Stimulated activated naive CD8-positive, alpha-beta T cell treated with anti-CD3 and anti-CD28 coated beads, Interleukin-15, amount 100 ng/mL, for 72 hours (primary cell): ENCODE results near the gene FMNL2.

Experiments
- ATAC-seq: fragments of 150-1000 bp; cut with Tn5 transposase; 2 replicates; pipeline ENCODE4 v1.10.0; 2021; ENCODE audit warnings: mild to moderate bottlenecking, moderate library complexity
- DNase-seq, 2 donors: peaks; one replicate each; pipeline ENCODE4 v3.0.0; 2021 to 2022
- H3K27ac Mint-ChIP-seq, 2 donors: one replicate each; pipeline ENCODE4 v1.8.0; 2022; ENCODE audit warnings: mild to moderate bottlenecking in 2 of 2, mixed read lengths in 2 of 2, moderate library complexity in 2 of 2
- H3K27me3 Mint-ChIP-seq: one replicate; pipeline ENCODE4 v1.8.0; 2022; ENCODE audit warnings: mixed read lengths
- H3K4me1 Mint-ChIP-seq: one replicate; pipeline ENCODE4 v1.8.0; 2022; ENCODE audit warnings: mild to moderate bottlenecking, mixed read lengths
- H3K4me3 Mint-ChIP-seq, 2 donors: one replicate each; pipeline ENCODE4 v1.8.0; 2022; ENCODE audit warnings: mild to moderate bottlenecking in 2 of 2, mixed read lengths in 2 of 2, moderate library complexity in 1 of 2
- H3K9me3 Mint-ChIP-seq, 2 donors: one replicate each; pipeline ENCODE4 v1.8.0; 2022; ENCODE audit warnings: mixed read lengths in 2 of 2

The FMNL2 gene

GRCh38 chr2:152352616-152353015, 17.6 kb downstream of the FMNL2 start:
- Mint-ChIP-seq H3K4me3 (no peak overlapping the region), H3K27me3 (no peaks in the 10 kb centered on the region), H3K9me3 (no peaks in the 10 kb centered on the region), H3K4me1 (no peaks in the 10 kb centered on the region), H3K27ac (no peak overlapping the region)
- DNase-seq (no peak), ATAC-seq (no peak)

DNA sequence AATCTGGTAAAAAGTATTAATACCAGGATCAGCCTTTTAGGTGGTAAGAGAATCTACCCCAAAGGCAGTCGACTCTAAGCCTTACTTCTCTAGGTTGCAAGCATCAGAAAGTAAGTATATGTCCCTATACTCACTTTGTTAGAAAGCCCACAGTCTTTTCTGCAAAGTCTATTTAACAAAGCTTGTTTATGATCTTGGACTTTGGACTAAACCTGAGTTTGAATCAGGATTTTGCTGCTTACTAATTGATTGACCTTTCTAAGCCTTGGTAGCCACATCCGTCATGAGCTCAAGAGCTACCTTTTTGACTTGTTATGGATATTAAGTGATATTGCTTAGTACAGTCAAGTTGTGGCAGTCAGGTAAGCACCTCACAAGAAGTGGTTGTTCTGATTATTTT, 18.4 kb downstream of the FMNL2 start:
- Mint-ChIP-seq H3K4me3 (no peak overlapping the region), H3K27me3 (no peaks in the 10 kb centered on the region), H3K9me3 (no peaks in the 10 kb centered on the region), H3K4me1 (no peaks in the 10 kb centered on the region), H3K27ac (no peak overlapping the region)
- no peak for ATAC-seq
- DNase-seq, result no peak

GRCh38 chr2:152354069-152354755, 19.2 kb downstream of the FMNL2 start:
- Mint-ChIP-seq H3K4me1 (no peaks in the 10 kb centered on the region), H3K4me3 (no peak overlapping the region), H3K27ac (no peak overlapping the region), H3K27me3 (no peaks in the 10 kb centered on the region), H3K9me3 (no peaks in the 10 kb centered on the region)
- DNase-seq (no peak), ATAC-seq (no peak)

DNA sequence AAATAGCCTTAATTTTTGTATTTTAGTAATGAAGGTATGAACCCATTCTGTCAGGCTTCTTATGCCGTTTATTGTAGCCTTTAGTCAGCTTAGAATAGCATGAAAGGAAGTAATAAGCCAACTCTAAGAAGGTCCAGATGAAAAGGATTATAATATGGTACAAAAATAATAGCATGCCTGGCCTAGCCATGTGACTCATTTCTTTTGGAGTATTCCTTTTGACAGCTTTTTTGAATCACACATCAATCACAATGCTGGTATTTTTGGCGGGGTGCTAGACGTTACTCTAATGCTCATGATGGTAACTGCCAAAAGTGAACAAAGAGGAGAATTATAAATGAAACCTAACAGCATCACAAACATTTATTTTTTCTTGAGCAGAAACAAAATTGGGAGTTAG, 19.9 kb downstream of the FMNL2 start:
- Mint-ChIP-seq H3K27ac (no peak overlapping the region), H3K4me3 (no peak overlapping the region), H3K9me3 (no peaks in the 10 kb centered on the region), H3K4me1 (no peaks in the 10 kb centered on the region), H3K27me3 (no peaks in the 10 kb centered on the region)
- no peak for ATAC-seq
- DNase-seq, result no peak

DNA sequence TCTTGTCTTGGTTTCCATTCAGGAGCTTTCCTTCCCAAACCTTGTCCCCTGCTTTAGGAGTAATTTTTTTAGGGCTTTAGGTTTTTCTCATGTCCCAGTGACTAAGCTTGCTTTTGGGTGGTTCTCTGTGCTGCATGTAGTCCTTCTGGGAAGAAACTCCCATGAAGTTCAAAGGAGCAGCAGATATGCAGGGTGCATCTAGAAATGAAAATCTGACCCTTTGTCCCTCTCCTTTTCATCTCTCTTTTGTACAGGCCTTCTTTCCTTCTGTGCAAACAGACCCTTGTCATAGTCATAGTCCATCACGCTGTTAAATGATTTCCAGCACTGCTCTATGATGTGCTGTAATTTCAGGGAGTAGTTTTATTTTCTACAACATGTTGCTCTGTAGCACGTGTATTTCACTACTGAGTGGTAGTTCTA, 20.4 kb downstream of the FMNL2 start:
- Mint-ChIP-seq H3K4me1 (no peaks in the 10 kb centered on the region), H3K4me3 (no peak overlapping the region), H3K9me3 (no peaks in the 10 kb centered on the region), H3K27me3 (no peaks in the 10 kb centered on the region), H3K27ac (no peak overlapping the region)
- ATAC-seq (no peak), DNase-seq (no peak)

DNA sequence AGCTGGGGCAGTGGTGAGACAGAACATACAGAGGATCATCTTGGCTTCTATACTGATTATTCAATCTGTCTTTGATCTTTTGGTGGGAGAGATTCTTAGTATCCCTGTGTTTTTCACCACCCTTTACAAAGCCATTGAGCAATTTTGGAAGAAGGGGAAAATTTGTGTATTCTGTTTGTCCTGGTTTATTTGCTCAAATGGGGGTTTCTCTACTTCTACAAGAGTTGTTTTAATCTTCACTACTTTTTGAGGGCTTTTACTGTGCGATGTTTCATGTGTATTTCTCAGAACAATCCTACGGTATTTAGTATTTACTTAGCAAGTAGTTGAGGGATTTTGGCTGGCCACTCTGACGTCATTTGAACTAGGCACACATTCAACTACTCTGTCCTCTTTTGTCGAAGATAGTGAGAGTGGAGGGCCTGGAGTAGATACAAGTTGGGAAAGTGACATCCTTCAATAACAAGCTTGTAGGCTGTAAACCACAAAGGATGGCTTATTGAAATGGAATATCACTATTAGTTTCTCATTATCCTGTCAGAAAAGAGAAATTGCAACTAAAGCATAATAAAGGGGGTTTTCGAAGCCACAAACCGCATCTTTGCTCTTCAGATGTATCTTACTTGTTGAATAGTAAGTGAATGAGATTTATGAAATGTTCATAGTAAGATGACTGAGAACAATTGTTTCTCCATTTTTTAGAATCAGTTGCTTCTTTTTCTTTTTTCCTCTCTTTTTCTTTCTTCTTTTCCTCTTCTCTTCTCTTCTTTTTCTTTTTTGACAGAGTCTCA, 24.8 kb downstream of the FMNL2 start:
- Mint-ChIP-seq H3K9me3 (no peaks in the 10 kb centered on the region), H3K27me3 (no peaks in the 10 kb centered on the region), H3K4me1 (no peaks in the 10 kb centered on the region), H3K4me3 (no peak overlapping the region), H3K27ac (no peak overlapping the region)
- DNase-seq, result no peak
- ATAC-seq, result no peak

DNA sequence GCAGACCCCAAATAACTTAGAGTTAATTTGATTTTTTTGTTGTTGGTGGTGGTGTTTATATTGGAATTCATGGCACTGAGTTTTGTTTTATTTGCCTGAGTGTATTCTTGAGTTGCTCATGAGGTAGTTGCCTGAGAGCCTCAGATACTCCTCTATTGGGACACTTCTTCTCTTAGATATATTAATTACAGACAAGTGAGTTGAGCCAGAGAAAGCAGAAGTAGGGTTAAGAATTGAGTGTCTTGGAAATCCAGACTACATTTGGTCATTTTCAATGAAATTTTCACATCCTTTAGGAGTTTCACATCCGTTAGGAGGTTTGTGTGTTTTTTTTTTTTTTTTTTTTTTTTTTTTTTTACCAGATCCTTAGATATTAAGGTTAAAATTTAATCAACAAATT, 29.0 kb downstream of the FMNL2 start:
- H3K4me1 Mint-ChIP-seq, result no peaks in the 10 kb centered on the region
- peak overlapping the region in 1 of 2 donors; percentile 13 for H3K27ac Mint-ChIP-seq
- no peak overlapping the region for H3K4me3 Mint-ChIP-seq
- DNase-seq, result no peak
- ATAC-seq, result no peak
- H3K9me3 Mint-ChIP-seq, result no peaks in the 10 kb centered on the region
- no peaks in the 10 kb centered on the region for H3K27me3 Mint-ChIP-seq

DNA sequence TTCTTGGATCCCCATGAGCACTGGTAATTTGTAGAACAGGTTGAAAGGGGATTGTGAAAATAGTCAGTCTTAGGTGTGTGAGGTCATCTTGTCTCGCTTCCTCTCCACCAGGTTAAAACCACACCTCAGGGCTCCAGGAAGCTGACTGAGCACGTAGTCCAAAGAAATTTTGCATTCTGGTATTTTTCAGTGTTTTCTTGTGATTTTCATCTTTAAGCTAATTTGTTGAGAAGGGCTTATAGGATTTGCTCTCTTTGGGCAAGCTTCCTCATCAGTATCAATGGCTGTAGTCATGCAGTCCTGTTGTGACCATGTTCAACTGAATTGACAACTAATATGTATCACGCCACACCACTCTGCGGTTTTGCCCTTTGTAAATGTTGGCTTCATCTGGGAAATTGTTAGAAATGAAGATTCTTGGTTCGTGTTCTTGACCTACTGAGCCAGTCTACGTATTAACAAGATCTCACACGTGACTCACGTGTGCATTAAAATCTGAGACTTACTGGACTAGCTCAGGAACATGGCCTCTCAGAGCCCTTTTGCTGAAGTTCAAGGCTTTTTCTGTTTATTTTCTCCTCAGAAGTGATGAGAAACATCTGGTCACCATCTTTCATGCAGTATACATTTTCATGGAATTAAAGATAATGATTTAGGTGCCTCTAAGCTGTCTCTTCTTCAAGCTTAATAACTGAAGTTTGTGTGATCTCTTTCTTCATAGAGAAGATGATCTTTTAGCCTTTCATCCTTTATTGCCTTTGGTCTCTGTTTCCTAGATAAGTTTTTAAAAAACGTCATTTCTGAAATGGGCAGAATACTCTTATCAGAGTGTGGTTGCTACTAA, 32.8 kb downstream of the FMNL2 start:
- Mint-ChIP-seq H3K27ac (no peak overlapping the region), H3K4me1 (no peaks in the 10 kb centered on the region), H3K4me3 (no peak overlapping the region), H3K9me3 (no peaks in the 10 kb centered on the region), H3K27me3 (peaks cover 18% of the 10 kb centered on the region)
- DNase-seq, result no peak
- no peak for ATAC-seq

DNA sequence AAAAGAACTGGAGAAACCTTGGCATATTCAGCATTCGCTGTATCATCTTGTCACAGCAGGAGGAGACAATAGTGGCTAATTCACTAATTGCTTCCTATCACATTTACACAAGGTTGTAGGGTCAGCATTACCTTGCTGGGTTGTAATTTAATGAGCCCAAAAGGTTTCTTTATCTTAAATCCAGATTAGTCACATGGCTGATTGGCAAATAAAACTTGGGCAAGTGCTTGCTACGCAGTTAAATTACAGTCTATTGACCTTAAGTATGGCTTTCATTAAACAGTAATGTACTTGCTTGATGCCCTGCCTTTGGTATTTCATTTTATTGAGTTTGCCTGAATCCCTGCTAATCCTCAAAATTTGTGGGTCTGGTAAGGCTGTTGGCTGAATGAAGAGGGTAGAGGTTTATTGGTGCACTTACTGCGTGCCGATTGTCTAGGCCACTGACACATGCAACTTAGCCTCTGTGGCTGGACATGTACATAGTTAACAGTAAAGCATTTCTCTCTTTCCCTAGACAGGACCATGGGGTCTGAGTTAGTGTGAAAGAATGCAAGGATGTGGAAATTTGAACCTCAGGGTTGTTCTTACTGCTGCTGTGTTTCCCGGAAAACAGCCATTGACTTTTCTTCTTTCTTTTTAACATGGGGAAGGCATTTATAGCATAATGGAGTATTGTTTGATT, 34.3 kb downstream of the FMNL2 start:
- Mint-ChIP-seq H3K4me3 (no peak overlapping the region), H3K27ac (no peak overlapping the region), H3K9me3 (no peaks in the 10 kb centered on the region), H3K27me3 (peaks cover 18% of the 10 kb centered on the region), H3K4me1 (no peaks in the 10 kb centered on the region)
- ATAC-seq (no peak), DNase-seq (no peak)

DNA sequence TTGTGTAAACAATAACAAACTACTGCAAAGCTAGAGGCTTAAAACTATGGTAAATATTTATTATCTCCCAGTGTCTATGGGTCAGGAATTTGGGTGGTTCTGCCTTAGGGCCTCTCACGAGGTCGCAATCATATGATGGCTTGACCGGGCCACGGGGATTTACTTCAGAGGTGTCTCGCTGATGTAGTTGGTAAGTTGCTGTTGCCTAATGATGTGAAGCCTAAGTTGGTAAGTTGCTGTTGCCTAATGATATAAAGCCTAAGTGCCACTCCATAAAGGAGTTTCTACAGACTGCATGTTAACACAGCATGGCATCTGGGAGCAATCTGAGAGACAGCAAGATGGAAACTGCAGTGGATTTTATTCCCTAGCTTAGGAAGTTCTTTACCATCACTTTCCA, 35.8 kb downstream of the FMNL2 start:
- no peaks in the 10 kb centered on the region for H3K9me3 Mint-ChIP-seq
- peaks cover 18% of the 10 kb centered on the region for H3K27me3 Mint-ChIP-seq
- no peak overlapping the region for H3K4me3 Mint-ChIP-seq
- no peak for ATAC-seq
- no peaks in the 10 kb centered on the region for H3K4me1 Mint-ChIP-seq
- no peak overlapping the region for H3K27ac Mint-ChIP-seq
- no peak for DNase-seq

GRCh38 chr2:152372438-152372984, 37.5 kb downstream of the FMNL2 start:
- Mint-ChIP-seq H3K9me3 (no peaks in the 10 kb centered on the region), H3K27me3 (peaks cover 18% of the 10 kb centered on the region), H3K4me3 (no peak overlapping the region), H3K27ac (no peak overlapping the region), H3K4me1 (no peaks in the 10 kb centered on the region)
- DNase-seq, result no peak
- ATAC-seq, result no peak

DNA sequence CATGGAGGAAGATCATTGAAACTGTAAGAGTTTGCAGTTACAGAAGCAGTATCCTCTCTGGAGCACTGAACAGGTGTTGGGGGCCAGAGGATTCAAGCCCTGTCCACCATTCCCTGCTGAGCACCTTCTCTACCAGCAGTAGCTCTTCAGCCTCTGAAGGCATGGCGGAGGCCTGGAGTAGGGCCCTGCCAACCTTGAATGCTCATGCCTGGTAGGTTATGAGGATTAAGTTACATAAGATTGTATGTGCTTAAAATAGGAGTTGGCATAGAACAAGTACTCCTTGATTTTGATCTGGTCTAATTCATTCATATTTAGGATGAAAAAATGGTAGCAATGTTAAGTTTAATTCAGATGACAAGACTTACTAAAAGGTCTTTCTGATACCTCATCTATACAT, 40.2 kb downstream of the FMNL2 start:
- H3K27ac Mint-ChIP-seq, result no peak overlapping the region
- DNase-seq (no peak), ATAC-seq (no peak)
- H3K27me3 Mint-ChIP-seq, result peaks cover 16% of the 10 kb centered on the region
- H3K9me3 Mint-ChIP-seq, result no peaks in the 10 kb centered on the region
- H3K4me3 Mint-ChIP-seq, result no peak overlapping the region
- no peaks in the 10 kb centered on the region for H3K4me1 Mint-ChIP-seq

GRCh38 chr2:152376385-152376784, 41.4 kb downstream of the FMNL2 start:
- no peak overlapping the region for H3K4me3 Mint-ChIP-seq

GRCh38 chr2:152376968-152377367, 42.0 kb downstream of the FMNL2 start:
- no peaks in the 10 kb centered on the region for H3K9me3 Mint-ChIP-seq
- H3K4me1 Mint-ChIP-seq, result no peaks in the 10 kb centered on the region
- peaks cover 13% of the 10 kb centered on the region for H3K27me3 Mint-ChIP-seq
- ATAC-seq (no peak), DNase-seq (no peak)
- H3K4me3 Mint-ChIP-seq, result no peak overlapping the region
- H3K27ac Mint-ChIP-seq, result no peak overlapping the region

More at GRCh38 chr2:152376385-152376784, 41.4 kb downstream of the FMNL2 start:
- Mint-ChIP-seq H3K27ac (no peak overlapping the region), H3K9me3 (no peaks in the 10 kb centered on the region), H3K4me1 (no peaks in the 10 kb centered on the region), H3K27me3 (peaks cover 16% of the 10 kb centered on the region)
- ATAC-seq, result no peak
- no peak for DNase-seq

- Mint-ChIP-seq H3K4me1 (no peaks in the 10 kb centered on the region), H3K9me3 (no peaks in the 10 kb centered on the region), H3K27ac (no peak overlapping the region), H3K27me3 (peaks cover 7% of the 10 kb centered on the region), H3K4me3 (no peak overlapping the region)
- ATAC-seq (no peak), DNase-seq (no peak)
Observed at GRCh38 chr2:152379089-152379488, 44.1 kb downstream of the FMNL2 start.
